Stimulated activated CD4-positive, alpha-beta T cell treated with anti-CD3 and anti-CD28 coated beads, Interleukin-4, amount 100 ng/mL, for 4 hours (primary cell): ENCODE data around the gene FIGLA.
"Not testable (repeated sequence)": the region's sequence is repeated elsewhere in the genome, so short reads cannot be mapped to it uniquely, and the experiment has no call there.

ENCODE experiments used
- DNase-seq, 2 experiments: peaks; one replicate each; pipeline ENCODE4 v3.0.0-alpha.2; 2020

FIGLA gene

DNA sequence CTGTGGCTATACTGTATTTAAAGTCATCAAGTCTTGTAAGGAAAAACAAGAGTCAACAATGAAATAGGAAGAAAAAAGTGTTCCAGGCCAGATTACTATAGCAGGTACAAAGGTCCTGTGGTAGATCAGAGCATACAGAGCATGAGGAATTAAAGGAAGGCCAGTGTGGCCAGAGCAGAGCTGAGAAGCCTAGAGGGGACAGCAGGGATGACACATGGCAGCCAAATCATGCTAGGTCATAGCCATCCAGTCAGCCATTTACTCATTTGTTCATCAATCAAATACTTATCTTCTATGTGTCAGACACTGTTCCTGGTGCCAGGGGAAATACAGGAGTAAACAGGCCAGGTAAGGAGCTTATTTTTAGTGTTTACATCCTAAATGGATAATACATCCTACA lies 46.8 kb downstream of the FIGLA start:
- DNase-seq, result no peak

DNA sequence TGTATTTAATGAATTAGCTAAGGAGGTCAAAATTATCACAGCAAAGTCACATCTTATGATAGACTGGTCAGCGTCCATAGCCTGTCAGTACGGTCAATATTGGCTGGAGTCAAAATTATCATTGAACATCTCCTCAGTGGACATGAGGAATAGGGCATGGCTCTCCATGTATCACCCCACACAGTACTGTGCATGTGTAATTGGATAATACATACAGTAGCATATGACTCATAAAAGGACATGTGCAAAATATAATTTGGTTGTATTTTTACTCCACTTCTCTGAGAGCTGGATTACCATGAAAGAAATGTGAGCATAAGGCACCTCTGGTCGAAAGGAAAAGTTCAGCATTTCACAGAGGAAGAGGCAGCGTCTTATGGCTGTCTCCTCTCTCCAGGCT lies 47.4 kb downstream of the FIGLA start:
- DNase-seq, result no peak

DNA sequence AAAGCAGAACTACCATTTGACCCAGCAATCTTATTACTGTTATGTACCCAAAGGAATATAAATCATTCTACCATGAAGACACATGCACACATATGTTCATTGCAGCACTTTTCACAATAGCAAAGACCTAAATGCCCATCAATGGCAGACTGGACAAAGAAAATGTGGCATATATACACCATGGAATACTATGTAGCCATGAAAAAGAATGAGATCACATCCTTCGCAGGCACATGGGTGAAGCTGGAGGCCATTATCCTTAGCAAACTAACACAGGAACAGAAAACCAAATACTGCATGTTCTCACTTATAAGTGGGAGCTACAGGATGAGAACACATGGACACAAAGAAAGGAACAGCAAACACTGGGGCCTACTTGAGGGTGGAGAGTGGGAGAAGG lies 51.0 kb downstream of the FIGLA start:
- DNase-seq, result not testable (repeated sequence)

DNA sequence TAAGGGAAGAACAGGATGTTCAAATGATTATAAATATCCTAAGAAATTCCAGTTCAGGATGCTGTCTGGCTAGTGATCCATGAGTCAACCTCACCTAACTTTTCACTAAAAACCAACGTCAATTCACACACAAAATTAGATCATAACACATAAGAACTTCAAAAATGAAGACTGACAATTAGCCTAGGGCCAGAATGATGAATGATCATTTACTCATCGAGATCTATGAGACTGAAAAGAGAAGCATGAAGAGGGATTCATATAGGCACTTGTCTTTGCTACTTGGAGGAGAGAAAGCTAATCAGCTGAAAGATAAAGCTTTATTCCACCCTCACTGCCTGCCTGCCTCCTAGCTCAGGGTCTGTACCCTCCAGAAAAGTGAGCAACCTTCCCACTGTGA lies 52.3 kb downstream of the FIGLA start:
- DNase-seq, result no peak

DNA sequence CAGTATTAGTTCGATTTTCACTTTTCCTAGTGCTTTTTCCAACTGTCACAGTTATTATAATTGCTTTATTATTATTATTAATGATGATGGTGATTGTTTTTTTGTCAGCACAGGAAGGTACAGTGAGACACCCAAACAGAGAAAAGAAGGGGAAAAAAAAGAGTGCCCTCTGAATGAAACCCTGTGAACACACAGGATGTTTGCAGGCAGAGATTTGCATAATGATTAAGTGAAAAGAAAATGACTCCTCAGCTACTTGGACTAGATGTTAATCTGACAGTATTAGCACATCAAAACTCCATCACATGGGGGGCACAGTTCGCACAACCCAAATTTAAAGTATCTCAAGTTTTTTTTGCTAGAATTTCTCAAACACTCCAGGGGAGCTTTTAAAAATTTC lies 55.4 kb downstream of the FIGLA start:
- no peak for DNase-seq

DNA sequence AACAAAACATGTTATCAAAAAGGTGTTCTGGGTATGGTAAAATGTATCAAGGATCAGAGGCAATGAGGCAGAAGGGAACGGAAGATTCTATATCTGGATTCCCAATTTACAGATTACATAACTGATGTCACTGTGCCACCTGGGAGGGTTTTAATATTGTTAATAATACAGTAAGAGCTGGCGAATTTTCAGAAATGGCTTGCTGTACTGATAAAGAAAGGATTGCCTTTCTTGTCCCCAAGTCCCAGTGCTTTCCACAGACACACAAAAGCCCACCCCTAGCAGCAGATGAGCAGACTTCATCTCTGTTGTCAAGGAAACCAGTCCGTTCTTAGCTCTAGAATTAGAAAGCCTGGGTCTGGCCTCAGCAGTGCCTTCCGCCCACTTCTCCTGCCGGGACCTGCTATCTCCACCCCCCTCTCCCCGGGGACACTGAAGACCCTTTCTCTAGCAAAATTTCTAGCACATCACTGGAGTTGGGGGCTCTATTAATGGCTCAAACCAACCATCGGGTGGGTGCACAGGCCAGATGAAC lies 56.7 kb downstream of the FIGLA start:
- no peak for DNase-seq

DNA sequence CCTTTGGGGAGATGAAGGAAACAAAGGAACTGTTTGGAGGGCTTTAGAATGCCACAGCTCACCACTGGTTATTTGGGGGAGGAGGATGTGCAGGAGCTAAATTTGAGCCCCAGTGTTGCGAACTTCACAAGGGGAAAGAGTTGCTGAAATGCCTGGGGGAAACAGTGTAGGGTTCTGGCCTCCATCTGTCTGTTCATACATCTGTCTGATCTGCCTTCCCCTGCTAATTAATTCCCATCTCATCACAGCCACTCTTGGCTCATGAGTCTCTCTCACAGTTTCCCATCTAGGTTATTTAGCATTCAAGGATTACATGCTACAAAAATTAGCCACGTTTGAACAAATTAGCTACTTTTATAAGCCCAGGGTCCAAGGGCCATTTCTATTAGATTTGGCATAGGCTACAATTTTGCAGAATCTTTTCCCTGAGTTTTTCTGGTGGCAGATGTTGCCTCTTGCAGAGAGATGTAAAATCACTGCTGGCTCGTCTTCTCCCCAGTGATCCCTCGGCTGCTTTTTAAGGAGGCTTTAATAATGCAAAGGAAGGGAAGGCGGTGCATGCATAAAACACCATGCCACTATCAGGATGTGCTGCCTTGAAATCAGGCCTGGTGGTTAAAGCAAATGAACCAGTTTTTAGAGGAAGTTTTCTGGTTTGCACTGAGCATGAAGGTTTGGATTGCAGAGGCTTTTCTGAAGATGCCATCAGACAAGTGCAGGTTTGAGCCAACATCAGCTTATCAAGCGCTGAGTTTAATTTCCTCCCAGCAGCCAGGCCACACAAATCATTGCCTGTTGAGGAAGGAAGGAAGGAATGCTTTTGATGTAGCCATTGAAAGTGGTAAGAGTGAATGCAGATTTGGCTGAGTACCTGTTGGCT lies 57.4 kb downstream of the FIGLA start:
- DNase-seq, result no peak

DNA sequence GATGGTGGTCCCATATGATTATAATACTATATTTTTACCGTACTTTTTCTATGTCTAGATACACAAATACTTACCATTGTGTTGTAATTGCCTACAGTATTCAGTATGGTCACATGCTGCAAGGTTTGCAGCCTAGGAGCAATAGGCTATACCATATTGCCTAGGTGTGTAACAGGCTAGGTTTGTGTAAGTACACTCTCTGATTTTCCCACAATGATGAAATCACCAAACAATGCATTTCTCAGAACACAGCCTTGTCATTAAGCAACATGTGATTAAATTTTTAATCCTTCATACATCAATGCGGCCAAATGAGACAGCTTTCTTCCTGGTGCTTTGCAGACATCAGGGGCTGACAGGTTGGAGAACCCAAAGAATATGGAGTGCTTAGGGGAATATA lies 59.7 kb downstream of the FIGLA start:
- DNase-seq, result no peak

DNA sequence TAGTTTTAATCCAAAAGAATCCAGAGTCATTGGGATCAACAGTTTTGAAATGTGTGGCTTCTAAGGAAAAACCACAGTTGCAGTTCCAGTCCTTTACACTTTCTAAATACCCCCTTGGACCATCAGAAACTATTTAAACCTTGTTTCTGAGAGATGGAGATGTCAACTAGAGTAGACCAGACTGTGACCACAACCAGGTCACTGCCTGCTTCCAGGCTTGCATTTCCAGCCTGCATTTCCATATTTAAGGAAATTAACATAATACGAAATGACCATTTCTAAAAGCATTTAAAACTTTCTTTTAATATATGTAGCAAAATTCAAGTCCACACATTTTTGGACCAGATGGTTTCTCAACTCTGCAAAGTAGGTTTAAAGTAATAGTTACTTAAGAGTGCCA lies 60.8 kb downstream of the FIGLA start:
- DNase-seq, result no peak

DNA sequence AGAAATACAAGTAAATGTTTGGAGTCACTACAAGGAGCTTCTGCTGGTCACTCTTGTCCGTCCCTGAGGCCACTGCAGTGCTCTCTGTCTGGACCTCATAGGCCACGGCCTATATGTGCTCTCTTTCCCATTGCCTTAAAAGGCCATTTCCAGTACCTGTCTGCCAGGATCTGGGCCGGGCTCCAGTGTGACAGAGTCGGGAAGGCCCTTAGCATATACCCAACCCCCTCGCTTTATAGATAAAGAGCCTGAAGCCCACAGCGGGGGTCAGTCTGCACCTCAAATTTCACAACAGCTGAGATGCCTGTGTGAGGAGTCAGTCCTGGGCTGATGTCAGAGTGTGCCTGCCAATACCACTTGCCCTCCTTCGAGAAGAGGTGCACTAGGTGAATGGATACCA lies 62.3 kb downstream of the FIGLA start:
- DNase-seq, result no peak
